Naive thymus-derived CD4-positive, alpha-beta T cell (primary cell): ENCODE data around the gene ACTR1B. TPM values are rescaled to one million over a fixed set of nuclear protein-coding genes. Genes with fewer than 3 reads are reported as not detected.
"Not testable (repeated sequence)": the region's sequence is repeated elsewhere in the genome, so short reads cannot be mapped to it uniquely, and the experiment has no call there.

ENCODE experiments used
- ATAC-seq: fragments of 150-1000 bp; cut with Tn5 transposase; 2 replicates; pipeline ENCODE4 v1.10.0; 2021; ENCODE audit warnings: mild to moderate bottlenecking, moderate library complexity
- CTCF ChIA-PET: fragments of 350-600 bp; sonication (Branson Sonifier 250); formaldehyde crosslinking; loops from one replicate; lab custom pipeline; 2021; ENCODE audit warnings: antibody characterized with exemption; lab: Charles Lee
- POLR2A ChIA-PET: fragments of 350-600 bp; sonication (Branson Sonifier 250); formaldehyde crosslinking; loops from one replicate; lab custom pipeline; 2021; ENCODE audit warnings: antibody characterized with exemption, inconsistent platforms; lab: Charles Lee
- DNase-seq, 9 donors: peaks; one replicate each; pipeline versions ENCODE4 v3.0.0 to v3.0.0-alpha.2; 2020 to 2022; ENCODE audit warnings: mixed read lengths in 1 of 9
- H3K27ac ChIP-seq: one replicate; pipeline ENCODE4 v1.7.0; 2013; ENCODE audit warnings: mild to moderate bottlenecking, low read depth, low read length, moderate library complexity
- H3K27me3 ChIP-seq, 2 donors: one replicate each; pipeline ENCODE4 v1.7.0; 2013; ENCODE audit warnings: low read length in 2 of 2, mild to moderate bottlenecking in 2 of 2, moderate library complexity in 2 of 2; ENCODE audit not compliant: control insufficient read depth in 2 of 2, insufficient read depth in 2 of 2
- H3K36me3 ChIP-seq, 3 experiments: 1 replicate in 2 of 3; 2 replicates in 1 of 3; pipeline ENCODE4 v1.7.0; 2013; ENCODE audit warnings: low read length in 3 of 3, mild to moderate bottlenecking in 3 of 3, moderate library complexity in 1 of 3; ENCODE audit not compliant: insufficient read depth in 3 of 3, control insufficient read depth in 2 of 3
- H3K4me1 ChIP-seq, 2 donors: one replicate each; pipeline ENCODE4 v1.7.0; 2013; ENCODE audit warnings: low read length in 2 of 2, mild to moderate bottlenecking in 2 of 2, moderate library complexity in 1 of 2; ENCODE audit not compliant: control insufficient read depth in 2 of 2, insufficient read depth in 2 of 2
- H3K4me3 ChIP-seq: 2 replicates; pipeline ENCODE4 v1.7.0; 2013; ENCODE audit warnings: mild to moderate bottlenecking, low read length
- H3K9me3 ChIP-seq, 3 experiments: 1 replicate in 2 of 3; 2 replicates in 1 of 3; pipeline ENCODE4 v1.7.0; 2013; ENCODE audit warnings: low read length in 3 of 3; ENCODE audit not compliant: control insufficient read depth in 2 of 3
- H3K27ac Mint-ChIP-seq, 9 donors: one replicate each; pipeline ENCODE4 v1.8.0; 2020 to 2022; ENCODE audit warnings: mixed read lengths in 9 of 9, mild to moderate bottlenecking in 8 of 9, moderate library complexity in 5 of 9, inconsistent platforms in 2 of 9
- H3K27me3 Mint-ChIP-seq, 5 donors: one replicate each; pipeline ENCODE4 v1.8.0; 2021 to 2022; ENCODE audit warnings: mixed read lengths in 5 of 5, mild to moderate bottlenecking in 1 of 5
- H3K36me3 Mint-ChIP-seq, 5 donors: one replicate each; pipeline ENCODE4 v1.8.0; 2020 to 2022; ENCODE audit warnings: mixed read lengths in 5 of 5, mild to moderate bottlenecking in 3 of 5, inconsistent platforms in 1 of 5
- H3K4me1 Mint-ChIP-seq, 7 donors: one replicate each; pipeline ENCODE4 v1.8.0; 2020 to 2022; ENCODE audit warnings: mixed read lengths in 7 of 7, mild to moderate bottlenecking in 3 of 7, inconsistent platforms in 1 of 7
- H3K4me3 Mint-ChIP-seq, 10 donors: one replicate each; pipeline ENCODE4 v1.8.0; 2020 to 2022; ENCODE audit warnings: mild to moderate bottlenecking in 10 of 10, mixed read lengths in 10 of 10, moderate library complexity in 6 of 10, inconsistent platforms in 2 of 10
- H3K9me3 Mint-ChIP-seq, 11 donors: one replicate each; pipeline ENCODE4 v1.8.0; 2020 to 2022; ENCODE audit warnings: mixed read lengths in 11 of 11, mild to moderate bottlenecking in 4 of 11, inconsistent platforms in 1 of 11, moderate library complexity in 1 of 11
- intact Hi-C, 2 donors: fragments of 100-400 bp; cut with micrococcal nuclease; formaldehyde crosslinking; loops; one replicate each; pipeline ENCODE4 v1.15.1; 2023
- polyA plus RNA-seq, 2 donors: library from polyadenylated mRNA; unstranded; fragments of 300-500 nt; fragmentation: Illumina TruSeq; gene quantifications; one replicate each; pipeline ENCODE4 v1.2.3, GENCODE V29; 2021
- total RNA-seq, 6 experiments: library from RNA in 5 of 6; stranded (reverse) in 5 of 6; gene quantifications; 1 replicate in 5 of 6; 2 replicates in 1 of 6; pipeline ENCODE4 v1.2.3 and lab custom pipeline; 2021 to 2026

Gene ACTR1B
- total and polyA plus RNA-seq, 7 experiments from 2014 or later: 13.2 to 95.5 (median 89.1) TPM

DNA sequence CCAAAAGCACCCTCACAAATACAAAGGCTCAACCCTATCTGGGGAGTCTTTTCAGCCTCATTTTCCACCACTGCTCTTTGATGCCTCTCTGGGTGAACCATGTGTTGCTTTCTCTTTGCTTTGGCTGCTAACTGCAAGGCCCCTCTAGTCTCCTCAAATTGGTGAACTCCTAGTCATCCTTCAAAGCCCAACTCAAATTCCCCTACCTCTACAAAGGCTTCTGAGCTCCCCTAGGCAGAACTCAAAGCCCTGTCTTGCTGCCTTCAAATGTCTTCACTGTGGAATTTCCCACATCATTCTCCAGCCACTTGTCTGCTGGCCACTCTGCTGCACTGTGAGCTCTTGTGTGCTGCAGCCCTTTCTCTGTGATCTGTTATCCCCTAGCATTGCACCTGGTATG lies 40.9 kb downstream of the ACTR1B start:
- ATAC-seq, H3K36me3 ChIP-seq, intact Hi-C loops, H3K4me1 ChIP-seq, H3K9me3 ChIP-seq, H3K36me3 Mint-ChIP-seq, POLR2A ChIA-PET, H3K4me3 Mint-ChIP-seq, H3K4me1 Mint-ChIP-seq, H3K27me3 ChIP-seq, H3K4me3 ChIP-seq, H3K27me3 Mint-ChIP-seq, H3K9me3 Mint-ChIP-seq, H3K27ac ChIP-seq, CTCF ChIA-PET, DNase-seq: not testable (repeated sequence)
- peak overlapping the region in 1 of 9 donors; percentile 22 for H3K27ac Mint-ChIP-seq

DNA sequence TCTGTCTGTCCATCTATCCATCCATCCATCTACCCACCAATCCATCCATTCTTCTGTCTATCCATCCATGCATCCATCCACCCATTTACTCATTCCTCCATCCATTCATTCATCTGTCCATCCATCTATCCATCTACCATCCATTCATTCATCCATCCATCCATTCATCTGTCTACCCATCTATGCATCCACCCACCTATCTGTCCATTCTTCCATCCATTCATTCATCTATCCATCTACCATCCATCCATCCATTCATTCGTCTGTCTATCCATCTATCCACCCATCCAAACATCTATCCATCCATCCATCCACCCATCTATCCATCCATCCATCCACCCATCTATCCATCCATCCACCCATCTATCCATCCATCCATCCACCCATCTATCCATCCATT lies 43.4 kb downstream of the ACTR1B start:
- POLR2A ChIA-PET: not testable (repeated sequence)

DNA sequence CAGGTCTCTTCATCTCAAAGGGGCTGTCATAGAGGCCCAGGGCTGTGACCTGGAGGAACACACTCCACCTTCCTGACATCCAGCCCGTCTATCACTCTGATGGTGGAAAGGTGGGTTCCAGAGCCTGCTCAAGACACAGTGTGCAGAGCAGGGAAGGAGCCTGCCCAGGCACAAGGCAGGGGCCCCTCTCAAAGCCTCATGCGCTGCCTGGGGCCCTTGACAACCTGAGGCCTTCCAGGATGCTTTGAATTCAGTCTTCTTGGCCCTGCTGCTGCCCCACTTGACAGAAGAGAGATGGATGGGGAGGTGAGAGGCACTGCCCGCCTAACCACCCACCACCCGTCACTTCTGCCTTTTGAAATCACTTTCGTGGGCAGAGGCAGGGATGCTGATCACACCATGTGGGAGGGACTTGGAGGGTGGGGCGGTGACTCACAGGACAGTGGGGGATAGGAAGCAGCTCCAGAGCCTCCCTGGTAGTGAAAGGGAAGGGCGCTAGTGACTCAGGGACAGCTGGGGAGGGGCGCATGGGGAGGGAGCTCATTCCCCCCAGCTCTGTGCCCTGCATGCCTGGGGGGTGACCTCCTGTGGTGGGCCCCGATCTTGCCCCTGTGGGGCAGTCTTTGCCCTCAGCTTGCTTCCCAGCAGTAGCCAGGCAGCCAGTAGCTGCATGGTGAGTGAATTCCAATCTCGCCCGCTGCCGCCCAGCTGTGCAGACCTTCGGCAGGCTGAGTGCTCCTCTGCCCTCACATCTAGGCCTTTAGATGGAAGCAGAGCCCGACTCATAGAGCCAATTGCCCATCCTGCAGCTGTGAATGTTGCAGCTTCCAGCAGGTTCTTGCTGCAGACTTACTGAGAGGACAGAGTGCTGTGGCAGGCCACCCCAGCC lies 44.7 kb downstream of the ACTR1B start:
- H3K9me3 ChIP-seq, POLR2A ChIA-PET, CTCF ChIA-PET, H3K36me3 ChIP-seq, H3K27me3 ChIP-seq, H3K36me3 Mint-ChIP-seq, H3K27ac Mint-ChIP-seq, H3K27me3 Mint-ChIP-seq, H3K4me1 ChIP-seq, H3K27ac ChIP-seq, H3K4me1 Mint-ChIP-seq, H3K4me3 ChIP-seq, intact Hi-C loops, H3K4me3 Mint-ChIP-seq, H3K9me3 Mint-ChIP-seq, DNase-seq: not testable (repeated sequence)
- ATAC-seq: peak; percentile 85

More for the DNA sequence above, 43.4 kb downstream of the ACTR1B start:
- H3K4me1 Mint-ChIP-seq, H3K27me3 ChIP-seq, intact Hi-C loops, H3K9me3 Mint-ChIP-seq, DNase-seq, H3K36me3 ChIP-seq, H3K4me3 Mint-ChIP-seq, H3K27me3 Mint-ChIP-seq, H3K36me3 Mint-ChIP-seq, H3K27ac ChIP-seq, ATAC-seq, H3K27ac Mint-ChIP-seq, H3K4me1 ChIP-seq, H3K4me3 ChIP-seq, CTCF ChIA-PET, H3K9me3 ChIP-seq: not testable (repeated sequence)

DNA sequence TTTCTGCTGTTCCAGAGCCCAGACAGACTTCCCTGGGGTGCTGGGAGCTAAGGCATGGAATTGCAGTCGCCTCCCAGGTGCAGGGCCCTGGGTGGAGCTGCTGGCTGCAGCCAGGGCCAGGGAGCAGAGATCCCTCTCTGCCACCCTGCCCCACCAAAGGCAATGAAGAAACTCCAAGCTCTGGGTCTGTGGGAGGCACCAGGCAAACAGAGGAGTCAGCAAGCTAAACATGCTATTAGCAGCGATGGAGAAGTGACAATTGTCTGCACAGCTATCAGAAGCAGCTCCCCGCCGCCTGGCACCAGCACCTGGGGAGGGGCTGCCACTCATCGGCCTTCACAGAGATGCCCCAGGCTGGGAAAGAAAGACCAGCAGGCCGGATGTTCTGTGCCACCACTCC lies 45.9 kb downstream of the ACTR1B start:
- ChIA-PET CTCF (no interaction called here), POLR2A (no interaction called here)
- no peaks in the 10 kb centered on the region for H3K4me1 Mint-ChIP-seq
- Histone ChIP-seq H3K4me3 (no peak overlapping the region), H3K9me3 (no peaks in the 10 kb centered on the region), H3K27ac (no peak overlapping the region), H3K36me3 (no peaks in the 10 kb centered on the region), H3K27me3 (no peaks in the 10 kb centered on the region), H3K4me1 (no peaks in the 10 kb centered on the region)
- no peak for DNase-seq
- intact Hi-C loops: no loop called here
- no peaks in the 10 kb centered on the region for H3K9me3 Mint-ChIP-seq
- H3K4me3 Mint-ChIP-seq: no peak overlapping the region
- ATAC-seq: no peak
- H3K36me3 Mint-ChIP-seq: no peaks in the 10 kb centered on the region
- H3K27me3 Mint-ChIP-seq: no peaks in the 10 kb centered on the region
- no peak overlapping the region for H3K27ac Mint-ChIP-seq

DNA sequence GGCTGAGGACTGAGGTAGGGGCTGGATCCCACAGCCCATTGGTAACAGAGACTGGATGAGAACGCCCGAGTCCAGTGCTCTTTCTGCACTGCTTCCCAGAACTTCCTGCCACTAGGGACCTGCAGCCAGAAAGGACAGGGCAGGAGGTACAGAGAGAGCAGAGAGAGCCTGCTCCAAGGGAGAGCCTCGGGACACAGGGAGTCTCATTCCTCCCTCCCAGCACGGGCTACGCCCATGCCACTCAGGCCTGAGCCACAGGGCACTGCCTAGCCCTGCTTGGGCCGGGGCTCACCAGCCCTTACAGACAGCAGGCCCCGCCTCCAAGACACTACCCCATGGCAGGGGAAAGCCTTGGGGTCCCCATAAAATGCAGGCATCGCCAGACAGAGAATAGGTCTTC lies 48.1 kb downstream of the ACTR1B start:
- H3K27ac ChIP-seq, H3K27me3 ChIP-seq, CTCF ChIA-PET, H3K4me3 Mint-ChIP-seq, H3K27ac Mint-ChIP-seq, H3K36me3 Mint-ChIP-seq, H3K9me3 ChIP-seq, H3K36me3 ChIP-seq, DNase-seq, POLR2A ChIA-PET, H3K4me1 ChIP-seq, ATAC-seq, intact Hi-C loops, H3K4me1 Mint-ChIP-seq, H3K27me3 Mint-ChIP-seq, H3K4me3 ChIP-seq, H3K9me3 Mint-ChIP-seq: not testable (repeated sequence)

DNA sequence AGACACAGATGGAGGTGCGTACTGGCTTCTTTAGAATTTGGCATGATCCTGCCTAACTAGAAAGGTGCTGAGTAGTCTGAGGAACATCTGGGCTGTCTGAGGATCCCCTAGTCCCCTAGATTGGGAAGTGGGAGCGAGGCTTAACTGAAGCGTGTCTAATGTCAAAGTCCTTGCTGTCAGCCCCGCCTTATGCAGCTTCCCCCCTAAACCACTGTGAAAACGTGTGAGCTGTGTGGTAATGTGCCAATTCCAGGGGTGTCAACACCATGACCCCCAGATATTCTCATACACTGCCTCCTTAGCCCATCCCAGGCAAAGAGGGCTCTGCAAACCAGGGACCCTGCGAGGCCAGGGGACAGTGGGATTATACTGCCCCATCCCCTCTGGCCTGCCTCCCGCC lies 51.9 kb downstream of the ACTR1B start:
- H3K4me3 ChIP-seq, H3K27me3 Mint-ChIP-seq, H3K9me3 Mint-ChIP-seq, H3K9me3 ChIP-seq, H3K36me3 Mint-ChIP-seq, CTCF ChIA-PET, H3K36me3 ChIP-seq, H3K4me1 ChIP-seq, ATAC-seq, POLR2A ChIA-PET, intact Hi-C loops, H3K4me3 Mint-ChIP-seq, H3K27ac ChIP-seq, H3K27me3 ChIP-seq, DNase-seq, H3K27ac Mint-ChIP-seq, H3K4me1 Mint-ChIP-seq: not testable (repeated sequence)

DNA sequence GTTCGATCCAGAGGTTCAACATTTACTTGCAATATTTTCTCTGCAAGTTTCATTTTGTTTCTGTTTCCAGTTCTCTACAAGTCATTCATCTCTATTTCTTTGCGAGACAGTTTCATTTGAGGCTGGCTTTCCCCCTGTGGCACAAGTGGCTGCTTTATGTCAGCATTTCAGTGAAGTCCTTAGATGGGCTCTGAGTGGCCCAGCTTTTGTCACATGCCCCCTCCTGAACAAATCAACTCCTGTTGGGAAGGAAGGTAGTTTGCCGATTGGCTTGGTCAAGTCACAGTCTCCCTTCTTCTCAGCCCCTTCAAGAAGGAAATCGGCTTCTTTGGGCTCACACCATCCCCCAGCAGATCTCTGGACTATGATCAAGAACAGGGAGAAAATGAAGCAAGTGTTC lies 55.1 kb downstream of the ACTR1B start:
- H3K27ac Mint-ChIP-seq, H3K9me3 Mint-ChIP-seq, H3K9me3 ChIP-seq, H3K36me3 Mint-ChIP-seq, ATAC-seq, POLR2A ChIA-PET, H3K27me3 Mint-ChIP-seq, H3K4me1 Mint-ChIP-seq, H3K27ac ChIP-seq, H3K27me3 ChIP-seq, H3K4me3 ChIP-seq, intact Hi-C loops, DNase-seq, H3K36me3 ChIP-seq, H3K4me3 Mint-ChIP-seq, H3K4me1 ChIP-seq, CTCF ChIA-PET: not testable (repeated sequence)
